Coronary artery (tissue), 2 donors: ENCODE data around the gene CCDC92B.

Experiments
- DNase-seq: peaks from one replicate; pipeline ENCODE4 v3.0.0-alpha.2; 2017; ENCODE audit warnings: low spot score
- H3K27ac ChIP-seq, 2 donors: fragments of 200-600 bp; sonication (generic); one replicate each; pipeline ENCODE4 v1.5.1; 2016 to 2019
- H3K4me3 ChIP-seq: fragments of 200-600 bp; sonication (generic); 2 replicates; pipeline ENCODE4 v1.5.1; 2016; ENCODE audit warnings: mild to moderate bottlenecking, moderate library complexity
- TF ChIP-seq, protein P1 (sequence below): fragments of 200-600 bp; sonication (generic); IDR thresholded peaks from one replicate; pipeline ENCODE4 v1.5.1; 2019; ENCODE audit warnings: antibody characterized with exemption

CCDC92B gene

DNA sequence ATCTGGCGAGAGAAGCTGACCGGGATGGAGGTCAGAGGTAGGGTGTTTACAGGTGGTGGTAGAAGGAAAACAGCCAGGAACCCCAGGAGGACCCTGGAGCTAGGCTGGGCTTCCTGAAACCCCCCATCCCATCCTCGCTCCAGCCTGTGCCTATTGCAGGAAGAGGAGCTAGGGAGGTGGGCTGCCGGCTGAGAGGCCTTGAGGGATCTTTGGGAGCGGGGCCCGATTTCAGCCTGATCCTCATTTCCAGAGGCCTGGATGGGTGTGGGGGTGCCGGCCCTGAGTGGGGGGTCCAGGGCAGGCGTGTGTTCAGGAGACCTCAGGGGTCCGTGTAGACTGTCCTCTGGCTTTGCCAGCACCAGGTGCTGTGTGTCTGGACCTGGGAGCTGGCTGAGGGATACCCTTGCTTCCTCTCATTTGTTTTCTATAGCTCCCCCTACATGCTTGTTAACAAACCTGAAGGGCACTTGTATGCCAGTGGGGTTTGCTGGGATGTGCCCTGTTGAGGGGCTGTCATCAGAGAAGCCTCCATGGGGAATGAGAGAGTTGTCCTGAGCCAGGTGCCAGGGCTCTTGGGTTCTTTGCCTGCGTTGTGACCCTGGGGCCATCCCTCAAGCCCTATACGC lies 27.9 kb upstream of the CCDC92B start:
- DNase-seq: no peak
- TF ChIP-seq, protein P1, sequence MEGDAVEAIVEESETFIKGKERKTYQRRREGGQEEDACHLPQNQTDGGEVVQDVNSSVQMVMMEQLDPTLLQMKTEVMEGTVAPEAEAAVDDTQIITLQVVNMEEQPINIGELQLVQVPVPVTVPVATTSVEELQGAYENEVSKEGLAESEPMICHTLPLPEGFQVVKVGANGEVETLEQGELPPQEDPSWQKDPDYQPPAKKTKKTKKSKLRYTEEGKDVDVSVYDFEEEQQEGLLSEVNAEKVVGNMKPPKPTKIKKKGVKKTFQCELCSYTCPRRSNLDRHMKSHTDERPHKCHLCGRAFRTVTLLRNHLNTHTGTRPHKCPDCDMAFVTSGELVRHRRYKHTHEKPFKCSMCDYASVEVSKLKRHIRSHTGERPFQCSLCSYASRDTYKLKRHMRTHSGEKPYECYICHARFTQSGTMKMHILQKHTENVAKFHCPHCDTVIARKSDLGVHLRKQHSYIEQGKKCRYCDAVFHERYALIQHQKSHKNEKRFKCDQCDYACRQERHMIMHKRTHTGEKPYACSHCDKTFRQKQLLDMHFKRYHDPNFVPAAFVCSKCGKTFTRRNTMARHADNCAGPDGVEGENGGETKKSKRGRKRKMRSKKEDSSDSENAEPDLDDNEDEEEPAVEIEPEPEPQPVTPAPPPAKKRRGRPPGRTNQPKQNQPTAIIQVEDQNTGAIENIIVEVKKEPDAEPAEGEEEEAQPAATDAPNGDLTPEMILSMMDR: no peak
- Histone ChIP-seq H3K27ac (no peak overlapping the region), H3K4me3 (no peak overlapping the region)

DNA sequence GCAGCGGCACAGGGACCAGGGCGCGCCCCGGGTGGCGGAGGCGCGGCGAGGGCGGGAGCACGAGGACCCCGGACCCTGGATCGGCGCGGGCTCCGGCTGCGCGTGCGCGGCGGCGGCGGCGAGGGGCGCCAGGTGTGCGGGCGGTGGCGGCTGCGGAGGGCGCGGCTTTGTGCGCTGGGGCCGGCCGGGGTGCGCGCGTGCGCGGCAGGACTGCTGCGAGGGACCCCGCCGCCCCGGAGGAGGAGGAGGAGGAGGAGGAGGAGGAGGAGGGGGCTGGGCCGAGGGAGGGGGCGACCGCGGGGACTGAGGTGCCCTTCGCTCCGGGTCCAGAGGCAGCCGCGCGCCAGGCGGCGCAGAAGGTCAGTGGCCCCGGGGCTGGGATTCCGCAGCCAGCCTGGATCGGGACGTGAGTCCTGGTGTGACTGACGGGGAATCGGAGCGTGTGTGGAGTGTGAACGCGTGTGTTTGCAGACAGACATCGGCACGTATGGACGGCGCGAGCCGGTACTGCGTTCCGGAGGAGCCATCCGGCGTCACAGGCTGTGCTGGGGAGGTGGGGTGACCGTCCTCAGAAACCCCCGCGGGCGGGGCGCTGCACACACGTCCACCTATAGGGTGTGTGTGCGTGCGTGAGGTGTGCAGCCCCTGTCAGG lies 27.3 kb upstream of the CCDC92B start:
- TF ChIP-seq, protein P1: no peak
- Histone ChIP-seq H3K4me3 (peak overlapping the region; percentile 48), H3K27ac (no peak overlapping the region)
- no peak for DNase-seq

DNA sequence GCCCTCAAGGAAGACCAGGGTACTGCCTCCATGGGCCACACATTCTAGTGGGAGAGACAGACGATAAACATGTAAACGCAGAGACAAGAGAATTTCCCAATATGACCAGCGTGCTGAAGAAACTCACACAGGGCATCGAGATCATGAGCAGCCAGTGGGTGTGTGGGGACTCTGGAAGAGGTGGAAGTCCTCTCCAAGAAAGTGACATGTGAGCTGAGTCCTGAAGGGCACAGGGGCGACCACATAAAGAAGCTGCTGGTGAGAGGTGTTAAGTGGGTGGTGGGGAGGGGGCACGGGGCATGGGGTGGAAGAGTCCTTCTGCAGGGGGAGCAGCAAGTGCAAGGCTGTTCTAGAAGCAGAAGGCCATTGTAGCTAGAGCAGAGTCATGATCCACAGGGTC lies 25.8 kb upstream of the CCDC92B start:
- no peak for DNase-seq
- Histone ChIP-seq H3K4me3 (no peak overlapping the region), H3K27ac (no peak overlapping the region)
- TF ChIP-seq, protein P1: no peak

DNA sequence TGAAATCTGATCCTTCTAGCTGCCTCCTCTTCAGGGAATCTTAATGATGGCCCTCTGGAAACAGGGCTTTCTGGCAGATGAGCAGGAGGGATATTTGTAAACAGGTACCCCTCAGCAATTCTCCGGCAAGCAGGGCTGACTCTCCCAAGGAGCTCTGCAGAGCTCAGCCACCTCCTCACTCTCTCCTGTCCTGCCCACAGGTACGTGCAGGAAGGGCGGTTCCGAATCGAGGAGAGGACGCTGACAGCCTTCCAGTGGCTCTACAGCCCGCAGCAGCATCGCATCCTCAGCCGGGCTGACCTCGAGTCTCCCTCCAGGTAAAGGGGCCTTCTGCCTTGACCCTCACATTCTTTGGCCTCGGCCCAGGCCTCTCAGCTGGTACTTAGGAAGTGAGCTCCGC lies 20.7 kb upstream of the CCDC92B start:
- Histone ChIP-seq H3K4me3 (no peak overlapping the region), H3K27ac (no peak overlapping the region)
- no peak for DNase-seq
- TF ChIP-seq, protein P1: no peak

DNA sequence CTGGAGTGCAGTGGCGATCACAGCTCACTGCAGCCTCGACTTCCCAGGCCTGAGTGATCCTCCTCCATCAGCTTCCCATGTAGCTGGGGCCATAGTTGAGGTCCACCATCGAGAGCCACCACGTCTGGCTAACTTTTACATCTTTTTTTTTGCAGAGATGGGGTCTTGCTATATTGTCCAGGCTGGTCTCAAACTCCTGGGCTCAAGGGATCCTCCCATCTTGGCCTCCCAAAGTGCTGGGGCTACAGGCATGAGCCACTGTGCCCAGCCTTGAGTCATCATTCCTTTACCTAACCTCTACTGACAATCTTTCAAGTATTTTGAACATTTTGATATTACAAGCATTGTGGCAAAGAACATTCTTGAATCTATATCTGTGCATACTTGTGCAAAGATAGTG lies 9.4 kb upstream of the CCDC92B start:
- DNase-seq: no peak
- TF ChIP-seq, protein P1: no peak
- Histone ChIP-seq H3K4me3 (no peak overlapping the region), H3K27ac (no peak overlapping the region)

DNA sequence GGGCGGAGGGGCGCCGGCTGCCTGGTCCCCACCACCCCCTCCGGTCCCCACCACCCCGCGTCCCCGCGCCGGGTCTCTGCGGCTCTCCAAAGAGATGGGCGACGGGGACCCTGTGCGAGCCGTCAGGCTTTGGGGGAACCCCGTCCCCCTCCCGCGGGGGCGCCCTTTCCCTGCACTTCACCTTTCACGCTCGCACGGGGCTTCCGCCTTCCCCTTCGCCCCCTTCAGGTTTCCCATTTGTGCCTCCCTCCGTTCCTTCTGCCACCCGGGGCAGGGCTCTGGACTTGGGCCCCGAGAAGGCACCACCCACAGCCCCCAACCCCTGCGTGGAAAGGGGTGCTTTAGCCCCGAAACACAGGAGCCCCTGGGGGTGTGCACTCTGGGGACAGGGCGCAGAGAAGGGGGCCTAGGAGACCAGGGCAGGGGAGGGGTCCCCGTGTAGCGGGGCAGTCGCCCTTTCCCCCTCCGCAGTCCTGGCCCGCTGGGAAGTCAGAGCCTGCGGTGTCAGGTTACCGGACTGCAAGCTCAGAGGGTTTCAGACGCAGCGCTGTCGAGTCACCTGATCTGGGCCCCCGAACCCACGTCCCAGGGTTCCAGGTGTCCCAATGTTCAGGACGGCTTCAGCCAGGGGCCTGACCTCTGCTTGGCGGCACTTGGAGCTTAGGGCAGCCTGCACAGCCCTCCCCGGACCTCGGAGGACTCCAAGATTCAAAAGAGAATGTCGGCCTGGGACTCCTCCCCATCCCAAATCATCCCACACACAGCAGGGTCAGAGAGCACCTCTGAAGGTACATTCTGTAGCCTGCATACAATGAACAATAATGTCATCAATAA lies 6.7 kb upstream of the CCDC92B start:
- Histone ChIP-seq H3K4me3 (peak overlapping the region; percentile 53), H3K27ac (no peak overlapping the region)
- no peak for DNase-seq
- TF ChIP-seq, protein P1: no peak
